Keratinocyte (primary cell): ENCODE results near the gene KLLN. TPM values are rescaled to one million over a fixed set of nuclear protein-coding genes. Genes with fewer than 3 reads are reported as not detected.

Experiments used
- DNase-seq: peaks from one replicate; pipeline ENCODE4 v3.0.0-alpha.2; 2011; ENCODE audit warnings: low read depth, missing footprints, low spot score
- FAIRE-seq: peaks from 2 replicates; lab custom pipeline; 2011; peaks lifted over from hg19 to GRCh38; lab: Jason Lieb, UNC
- H2AFZ ChIP-seq: 2 replicates; pipeline ENCODE4 v1.6.0; 2012; ENCODE audit warnings: low read length, control low read depth, inconsistent platforms; ENCODE audit not compliant: control insufficient read depth
- H3K27ac ChIP-seq: 2 replicates; pipeline ENCODE4 v1.5.1; 2011; ENCODE audit warnings: low read length; ENCODE audit not compliant: control insufficient read depth, insufficient read depth
- H3K27me3 ChIP-seq: 3 replicates; pipeline ENCODE4 v1.6.0; 2011; ENCODE audit warnings: low read length; ENCODE audit not compliant: control insufficient read depth, insufficient read depth; ENCODE audit errors: extremely low read depth
- H3K36me3 ChIP-seq, 2 experiments: 2 replicates in 1 of 2; 3 replicates in 1 of 2; pipeline ENCODE4 v1.5.1; 2011; ENCODE audit warnings: low read length in 2 of 2, mild to moderate bottlenecking in 1 of 2; ENCODE audit not compliant: control insufficient read depth in 2 of 2, insufficient read depth in 2 of 2; ENCODE audit errors: extremely low read depth in 1 of 2
- H3K4me1 ChIP-seq: 3 replicates; pipeline ENCODE4 v1.5.1; 2011; ENCODE audit warnings: low read length; ENCODE audit not compliant: control insufficient read depth, insufficient read depth; ENCODE audit errors: extremely low read depth
- H3K4me2 ChIP-seq: 3 replicates; pipeline ENCODE4 v1.6.0; 2011; ENCODE audit warnings: low read depth, low read length; ENCODE audit not compliant: control insufficient read depth, insufficient read depth; ENCODE audit errors: extremely low read depth
- H3K4me3 ChIP-seq, 3 experiments: fragments of 200-600 bp in 1 of 3; sonication (generic) in 1 of 3; 2 replicates in 2 of 3; 3 replicates in 1 of 3; pipeline ENCODE4 v1.5.1; 2011 to 2016; ENCODE audit warnings: low read length in 3 of 3, mild to moderate bottlenecking in 3 of 3, control low read depth in 2 of 3, inconsistent platforms in 1 of 3, low read depth in 1 of 3, mixed read lengths in 1 of 3, mixed run types in 1 of 3, moderate library complexity in 1 of 3; ENCODE audit not compliant: control insufficient read depth in 2 of 3, insufficient read depth in 2 of 3; ENCODE audit errors: extremely low read depth in 1 of 3
- H3K79me2 ChIP-seq: 2 replicates; pipeline ENCODE4 v1.6.0; 2012; ENCODE audit warnings: low read length; ENCODE audit not compliant: control insufficient read depth, insufficient read depth
- H3K9ac ChIP-seq: 3 replicates; pipeline ENCODE4 v1.6.0; 2011; ENCODE audit warnings: low read length; ENCODE audit not compliant: control insufficient read depth, insufficient read depth; ENCODE audit errors: extremely low read depth
- H3K9me1 ChIP-seq: 3 replicates; pipeline ENCODE4 v1.6.0; 2011; ENCODE audit warnings: low read length; ENCODE audit not compliant: control insufficient read depth, insufficient read depth; ENCODE audit errors: extremely low read depth
- H3K9me3 ChIP-seq: 2 replicates; pipeline ENCODE4 v1.5.1; 2012; ENCODE audit warnings: low read depth, low read length; ENCODE audit not compliant: control insufficient read depth
- H4K20me1 ChIP-seq: 3 replicates; pipeline ENCODE4 v1.6.0; 2011; ENCODE audit warnings: low read length; ENCODE audit not compliant: control insufficient read depth, insufficient read depth; ENCODE audit errors: extremely low read depth
- EZH2 ChIP-seq: IDR thresholded peaks from one replicate; pipeline ENCODE4 v1.6.1; 2012; ENCODE audit warnings: inconsistent platforms, mild to moderate bottlenecking, low read length, moderate library complexity
- dilution Hi-C: fragments of 300-500 bp; cut with MboI; formaldehyde crosslinking; loops from one replicate; pipeline ENCODE4 v1.7.0; 2020; ENCODE audit warnings: low sequenced_read_pairs; ENCODE audit not compliant: extremely low pct_ligation_motif_present
- polyA plus RNA-seq, 5 experiments: library from polyadenylated mRNA; depleted of rRNA in 3 of 5; stranded (reverse) in 3 of 5; stranded (forward) in 1 of 5; unstranded in 1 of 5; fragments of >200 nt; gene quantifications; 1 replicate in 1 of 5; 2 replicates in 3 of 5; 3 replicates in 1 of 5; pipeline versions ENCODE4 v1.2.1 to v1.2.3, GENCODE V29; 2011 to 2012; ENCODE audit warnings: missing spikeins in 2 of 5, low read depth in 1 of 5, low replicate concordance in 1 of 5
- TF ChIP-seq, protein P1 (sequence below), 3 experiments: IDR thresholded peaks in 1 of 3; conservative IDR thresholded peaks in 1 of 3; optimal IDR thresholded peaks in 1 of 3; 2 replicates in 2 of 3; 3 replicates in 1 of 3; pipeline versions ENCODE3 to v1.5.1; 2011; ENCODE audit warnings: low read length in 3 of 3, mild to moderate bottlenecking in 3 of 3, moderate library complexity in 2 of 3, control low read depth in 1 of 3, inconsistent platforms in 1 of 3; ENCODE audit not compliant: insufficient read depth in 2 of 3; ENCODE audit errors: extremely low read depth in 1 of 3

The KLLN gene
- polyA plus RNA-seq, 1 donor (not counting 4 experiments of a cell fraction or from before 2014, with no cell fraction given), result 0.16 TPM

DNA sequence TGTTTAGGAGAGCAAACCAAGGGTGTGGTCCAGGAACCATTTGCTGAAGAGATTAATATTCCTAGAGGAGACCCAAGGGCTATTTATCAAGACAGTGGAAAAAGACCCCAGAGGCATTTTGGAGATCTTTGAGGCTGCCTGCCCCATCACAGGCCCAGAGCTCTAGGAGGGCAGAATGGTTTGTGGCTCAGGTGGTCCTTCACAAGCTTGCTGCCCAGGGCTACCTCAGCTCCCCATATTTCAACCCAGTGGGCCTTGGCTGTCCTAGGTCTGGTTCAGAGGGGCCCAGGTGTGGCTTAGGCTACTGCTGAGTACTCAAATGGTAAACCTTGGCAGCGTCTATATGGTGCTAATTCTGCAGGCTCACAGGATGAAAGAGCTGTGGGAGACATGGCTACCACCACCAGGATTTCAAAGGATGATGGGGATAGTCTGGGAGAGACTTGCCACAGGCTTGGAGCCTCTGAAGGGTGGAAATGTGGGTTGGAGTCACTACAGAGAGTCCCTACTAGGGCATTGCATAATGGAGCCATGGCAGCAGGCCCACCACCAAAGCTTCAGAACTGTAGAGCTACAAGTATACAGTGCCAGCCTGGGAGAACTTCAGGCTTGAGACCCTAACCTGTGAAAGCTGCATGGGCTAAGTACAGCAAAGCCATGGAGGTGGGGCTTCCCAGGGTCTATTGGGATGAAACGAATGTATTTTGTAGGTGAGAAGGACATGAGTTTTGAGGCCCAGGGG, 24.4 kb upstream of the KLLN start:
- H3K4me2 ChIP-seq, result no peak overlapping the region
- H2AFZ ChIP-seq, result no peak overlapping the region
- no peaks in the 10 kb centered on the region for H3K4me1 ChIP-seq
- no peak for TF ChIP-seq EZH2
- TF ChIP-seq, protein P1, sequence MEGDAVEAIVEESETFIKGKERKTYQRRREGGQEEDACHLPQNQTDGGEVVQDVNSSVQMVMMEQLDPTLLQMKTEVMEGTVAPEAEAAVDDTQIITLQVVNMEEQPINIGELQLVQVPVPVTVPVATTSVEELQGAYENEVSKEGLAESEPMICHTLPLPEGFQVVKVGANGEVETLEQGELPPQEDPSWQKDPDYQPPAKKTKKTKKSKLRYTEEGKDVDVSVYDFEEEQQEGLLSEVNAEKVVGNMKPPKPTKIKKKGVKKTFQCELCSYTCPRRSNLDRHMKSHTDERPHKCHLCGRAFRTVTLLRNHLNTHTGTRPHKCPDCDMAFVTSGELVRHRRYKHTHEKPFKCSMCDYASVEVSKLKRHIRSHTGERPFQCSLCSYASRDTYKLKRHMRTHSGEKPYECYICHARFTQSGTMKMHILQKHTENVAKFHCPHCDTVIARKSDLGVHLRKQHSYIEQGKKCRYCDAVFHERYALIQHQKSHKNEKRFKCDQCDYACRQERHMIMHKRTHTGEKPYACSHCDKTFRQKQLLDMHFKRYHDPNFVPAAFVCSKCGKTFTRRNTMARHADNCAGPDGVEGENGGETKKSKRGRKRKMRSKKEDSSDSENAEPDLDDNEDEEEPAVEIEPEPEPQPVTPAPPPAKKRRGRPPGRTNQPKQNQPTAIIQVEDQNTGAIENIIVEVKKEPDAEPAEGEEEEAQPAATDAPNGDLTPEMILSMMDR (optimal IDR thresholded peaks at IDR 0.05 in 1 of 3, IDR thresholded peaks at IDR 0.05 in 1 of 3, conservative IDR thresholded peaks at IDR 0.05 in 1 of 3; ENCODE audit: extremely low read depth in 1 of 3, insufficient read depth in 2 of 3, low read length in 3 of 3), result no peak
- no peaks in the 10 kb centered on the region for H3K9me1 ChIP-seq
- peaks cover 2 to 9% of the 10 kb centered on the region in 2 experiments for H3K36me3 ChIP-seq
- no peak for FAIRE-seq
- H3K4me3 ChIP-seq, result no peak overlapping the region
- peaks cover 3% of the 10 kb centered on the region for H4K20me1 ChIP-seq
- no peak overlapping the region for H3K9ac ChIP-seq
- no peaks in the 10 kb centered on the region for H3K9me3 ChIP-seq
- dilution Hi-C loops, result no loop called here
- no peak for DNase-seq
- no peak overlapping the region for H3K27ac ChIP-seq
- H3K79me2 ChIP-seq, result peaks cover 50% of the 10 kb centered on the region
- no peaks in the 10 kb centered on the region for H3K27me3 ChIP-seq

DNA sequence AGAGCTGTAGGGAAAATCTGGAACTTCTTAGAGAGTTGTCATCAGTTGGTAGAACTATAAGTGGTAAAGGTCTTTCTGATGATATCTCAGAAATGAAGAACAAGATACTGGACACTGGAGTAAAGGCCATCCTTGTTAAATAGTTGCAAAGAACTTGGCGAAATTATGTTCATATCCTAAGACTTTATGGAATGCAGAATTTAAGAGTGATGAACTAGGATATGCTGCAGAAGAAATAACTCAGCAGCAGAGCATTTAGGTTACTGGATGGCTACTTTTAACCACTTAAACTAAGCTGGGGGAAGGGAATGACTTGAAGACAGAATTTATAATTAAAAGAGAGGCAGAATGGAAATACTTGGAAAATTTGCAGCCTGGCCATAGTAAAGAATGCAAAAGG, 23.8 kb upstream of the KLLN start:
- peaks cover 55% of the 10 kb centered on the region for H3K79me2 ChIP-seq
- no peak overlapping the region for H3K4me3 ChIP-seq
- no peak for TF ChIP-seq EZH2
- TF ChIP-seq, protein P1 (optimal IDR thresholded peaks at IDR 0.05 in 1 of 3, IDR thresholded peaks at IDR 0.05 in 1 of 3, conservative IDR thresholded peaks at IDR 0.05 in 1 of 3; ENCODE audit: extremely low read depth in 1 of 3, insufficient read depth in 2 of 3, low read length in 3 of 3), result no peak
- H3K4me1 ChIP-seq, result no peaks in the 10 kb centered on the region
- DNase-seq (no peak), FAIRE-seq (no peak)
- H3K27me3 ChIP-seq, result no peaks in the 10 kb centered on the region
- H3K36me3 ChIP-seq, result peaks cover 2 to 9% of the 10 kb centered on the region in 2 experiments
- no peak overlapping the region for H3K27ac ChIP-seq
- H2AFZ ChIP-seq, result no peak overlapping the region
- no peaks in the 10 kb centered on the region for H3K9me3 ChIP-seq
- dilution Hi-C loops, result no loop called here
- no peaks in the 10 kb centered on the region for H3K9me1 ChIP-seq
- H3K4me2 ChIP-seq, result no peak overlapping the region
- peaks cover 7% of the 10 kb centered on the region for H4K20me1 ChIP-seq
- no peak overlapping the region for H3K9ac ChIP-seq
